Measurements from ENCODE around the gene SPRR1B.

DNA sequence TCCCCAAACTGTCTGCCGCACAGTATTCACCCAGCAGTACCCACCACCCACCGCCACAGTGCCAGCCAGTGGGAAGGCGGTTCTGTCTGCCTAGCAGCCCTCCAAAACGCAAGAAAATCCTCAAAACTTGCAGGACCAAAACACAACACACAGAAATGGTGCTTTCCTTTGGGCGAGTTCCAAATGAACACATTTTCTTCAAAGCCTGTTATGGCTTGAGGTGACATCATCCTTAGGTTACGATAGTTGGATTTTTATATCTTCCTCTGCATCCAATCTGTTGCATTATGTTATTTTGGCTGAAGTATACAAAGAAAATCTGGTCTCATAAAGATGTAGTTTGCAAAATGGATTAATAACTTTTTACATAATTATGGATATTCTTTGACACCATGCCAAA lies 37.8 kb upstream of the SPRR1B start:
- no peak for TF ChIP-seq PHF21A (CRISPR knock-in tag; IDR thresholded peaks at IDR 0.05)
- TF ChIP-seq, protein P1, sequence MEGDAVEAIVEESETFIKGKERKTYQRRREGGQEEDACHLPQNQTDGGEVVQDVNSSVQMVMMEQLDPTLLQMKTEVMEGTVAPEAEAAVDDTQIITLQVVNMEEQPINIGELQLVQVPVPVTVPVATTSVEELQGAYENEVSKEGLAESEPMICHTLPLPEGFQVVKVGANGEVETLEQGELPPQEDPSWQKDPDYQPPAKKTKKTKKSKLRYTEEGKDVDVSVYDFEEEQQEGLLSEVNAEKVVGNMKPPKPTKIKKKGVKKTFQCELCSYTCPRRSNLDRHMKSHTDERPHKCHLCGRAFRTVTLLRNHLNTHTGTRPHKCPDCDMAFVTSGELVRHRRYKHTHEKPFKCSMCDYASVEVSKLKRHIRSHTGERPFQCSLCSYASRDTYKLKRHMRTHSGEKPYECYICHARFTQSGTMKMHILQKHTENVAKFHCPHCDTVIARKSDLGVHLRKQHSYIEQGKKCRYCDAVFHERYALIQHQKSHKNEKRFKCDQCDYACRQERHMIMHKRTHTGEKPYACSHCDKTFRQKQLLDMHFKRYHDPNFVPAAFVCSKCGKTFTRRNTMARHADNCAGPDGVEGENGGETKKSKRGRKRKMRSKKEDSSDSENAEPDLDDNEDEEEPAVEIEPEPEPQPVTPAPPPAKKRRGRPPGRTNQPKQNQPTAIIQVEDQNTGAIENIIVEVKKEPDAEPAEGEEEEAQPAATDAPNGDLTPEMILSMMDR (CRISPR knock-in tag; IDR thresholded peaks at IDR 0.05): no peak
- TF ChIP-seq DMAP1 (CRISPR knock-in tag; IDR thresholded peaks at IDR 0.05): no peak
- TF ChIP-seq MTA1 (CRISPR knock-in tag; IDR thresholded peaks at IDR 0.05; ENCODE audit: borderline replicate concordance): no peak
- no peak for TF ChIP-seq ZSCAN21 (CRISPR knock-in tag; IDR thresholded peaks at IDR 0.05; ENCODE audit: borderline replicate concordance)
- TF ChIP-seq ZNF878 (CRISPR knock-in tag; IDR thresholded peaks at IDR 0.05): no peak
- TF ChIP-seq ZBTB42 (CRISPR knock-in tag; IDR thresholded peaks at IDR 0.05): no peak
- TF ChIP-seq, protein P2, sequence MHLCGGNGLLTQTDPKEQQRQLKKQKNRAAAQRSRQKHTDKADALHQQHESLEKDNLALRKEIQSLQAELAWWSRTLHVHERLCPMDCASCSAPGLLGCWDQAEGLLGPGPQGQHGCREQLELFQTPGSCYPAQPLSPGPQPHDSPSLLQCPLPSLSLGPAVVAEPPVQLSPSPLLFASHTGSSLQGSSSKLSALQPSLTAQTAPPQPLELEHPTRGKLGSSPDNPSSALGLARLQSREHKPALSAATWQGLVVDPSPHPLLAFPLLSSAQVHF (CRISPR knock-in tag; IDR thresholded peaks at IDR 0.05): no peak
- TF ChIP-seq JUND (CRISPR knock-in tag; IDR thresholded peaks at IDR 0.05): no peak
